Stimulated activated CD4-positive, alpha-beta T cell treated with anti-CD3 and anti-CD28 coated beads, Interleukin-4, amount 100 ng/mL, for 48 hours (primary cell): ENCODE measurements around the gene ADARB2.

ENCODE experiments used
- DNase-seq, 2 donors: peaks; one replicate each; pipeline ENCODE4 v3.0.0-alpha.2; 2020; ENCODE audit warnings: low read depth in 2 of 2

The ADARB2 gene

DNA sequence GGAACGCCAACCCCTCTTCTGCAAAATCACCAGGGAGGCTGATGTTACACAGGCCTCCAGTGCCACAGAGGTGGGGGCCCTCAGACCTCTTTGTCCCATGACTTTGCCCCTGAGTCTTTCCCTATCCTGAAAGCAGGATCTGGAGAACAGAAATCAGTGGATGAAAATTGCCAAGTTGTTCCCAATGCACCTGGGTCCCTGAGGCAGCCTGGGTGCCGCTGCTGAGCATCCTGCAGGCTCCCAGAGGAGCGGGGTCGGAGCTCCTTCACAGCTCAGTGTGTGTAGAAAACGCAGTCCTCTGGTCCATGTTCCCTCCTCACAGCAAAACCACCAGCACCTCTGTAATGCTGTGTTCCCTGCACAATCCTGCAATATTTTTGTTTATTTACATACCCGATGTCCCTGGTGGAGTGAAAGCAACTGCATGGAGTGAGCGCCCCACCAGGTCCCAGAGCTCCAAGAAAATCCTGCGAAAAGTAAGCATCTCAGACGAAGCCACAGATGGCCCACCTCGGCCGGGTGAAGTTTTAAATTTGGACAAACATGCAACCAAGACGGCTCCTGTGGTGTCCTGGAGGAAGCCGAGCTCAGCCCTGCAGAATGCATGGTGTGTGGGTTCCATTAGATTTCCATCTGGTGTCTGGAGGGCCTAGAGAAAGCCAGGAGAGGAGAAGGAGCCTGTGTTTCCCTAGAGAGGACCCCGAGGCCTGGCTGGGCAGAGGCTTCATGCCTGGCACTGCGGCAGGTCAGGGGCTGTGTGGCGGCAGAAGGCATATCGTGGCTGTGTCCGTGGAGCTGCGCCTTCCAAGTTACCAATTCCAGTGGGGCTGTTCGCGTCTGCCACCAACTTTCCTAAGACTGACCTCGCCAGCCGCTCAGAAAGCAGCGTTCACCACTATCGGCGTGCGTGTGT lies 445.9 kb downstream of the ADARB2 start:
- DNase-seq: no peak

- no peak for DNase-seq
Observed at GRCh38 chr10:1290071-1290471, 447.3 kb downstream of the ADARB2 start.

- DNase-seq: no peak
Observed at GRCh38 chr10:1289591-1289990, 447.7 kb downstream of the ADARB2 start.

DNA sequence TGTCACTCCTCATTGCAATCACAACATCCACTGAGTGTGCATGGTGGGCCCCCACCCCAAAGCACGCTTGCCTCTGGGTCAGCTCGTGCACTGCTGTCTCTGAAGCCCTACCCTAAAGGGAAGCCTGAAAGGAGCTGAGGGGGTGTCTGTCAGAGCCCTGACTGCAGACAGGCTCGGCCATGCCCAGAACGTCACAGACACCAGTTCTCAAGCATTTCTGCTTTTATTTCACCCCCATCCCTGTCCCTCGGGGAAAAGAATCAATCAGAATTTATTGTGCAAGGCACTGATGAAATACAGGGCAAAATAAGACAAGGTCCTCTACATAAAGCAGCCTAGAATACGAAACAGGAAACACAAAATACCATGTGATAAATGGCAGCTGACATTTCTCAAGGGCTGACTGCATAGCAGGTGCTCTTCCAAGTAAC lies 449.3 kb downstream of the ADARB2 start:
- no peak for DNase-seq

GRCh38 chr10:1287487-1287886 lies 449.8 kb downstream of the ADARB2 start:
- DNase-seq: no peak

GRCh38 chr10:1284076-1284475 lies 453.2 kb downstream of the ADARB2 start:
- DNase-seq: no peak

- DNase-seq: no peak
Observed at GRCh38 chr10:1281405-1281782, 455.9 kb downstream of the ADARB2 start.

- no peak for DNase-seq
Observed at GRCh38 chr10:1280466-1281404, 456.6 kb downstream of the ADARB2 start.

- no peak for DNase-seq
Observed at GRCh38 chr10:1278306-1278705, 459.0 kb downstream of the ADARB2 start.

GRCh38 chr10:1274701-1275544 lies 462.4 kb downstream of the ADARB2 start:
- DNase-seq: no peak

DNA sequence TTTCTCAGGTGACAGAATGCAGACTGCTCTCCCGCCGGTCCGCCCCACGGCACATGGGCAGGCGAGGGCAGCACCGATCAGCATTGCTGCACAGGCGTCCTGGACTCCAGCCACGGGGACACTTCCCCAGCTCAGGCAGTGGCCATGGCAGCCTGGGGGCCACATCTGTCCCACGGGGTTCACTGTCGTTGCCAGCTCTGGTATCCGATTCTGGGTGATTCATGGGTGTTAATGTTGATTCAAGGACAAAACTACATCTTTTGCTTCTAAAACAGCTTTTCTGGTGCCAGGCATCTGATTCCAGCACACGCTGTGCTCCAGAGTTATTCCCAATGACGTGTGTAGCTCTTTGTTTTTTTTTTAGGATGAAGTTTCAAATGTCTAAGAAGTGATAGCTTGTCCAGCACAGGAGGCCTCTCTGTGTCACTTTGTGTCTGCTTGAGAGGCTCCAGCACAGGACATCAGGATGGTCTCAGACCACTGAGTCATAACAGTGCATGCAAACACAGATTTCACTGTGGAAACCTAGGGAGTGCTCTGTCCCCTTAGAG lies 463.1 kb downstream of the ADARB2 start:
- DNase-seq: no peak

DNA sequence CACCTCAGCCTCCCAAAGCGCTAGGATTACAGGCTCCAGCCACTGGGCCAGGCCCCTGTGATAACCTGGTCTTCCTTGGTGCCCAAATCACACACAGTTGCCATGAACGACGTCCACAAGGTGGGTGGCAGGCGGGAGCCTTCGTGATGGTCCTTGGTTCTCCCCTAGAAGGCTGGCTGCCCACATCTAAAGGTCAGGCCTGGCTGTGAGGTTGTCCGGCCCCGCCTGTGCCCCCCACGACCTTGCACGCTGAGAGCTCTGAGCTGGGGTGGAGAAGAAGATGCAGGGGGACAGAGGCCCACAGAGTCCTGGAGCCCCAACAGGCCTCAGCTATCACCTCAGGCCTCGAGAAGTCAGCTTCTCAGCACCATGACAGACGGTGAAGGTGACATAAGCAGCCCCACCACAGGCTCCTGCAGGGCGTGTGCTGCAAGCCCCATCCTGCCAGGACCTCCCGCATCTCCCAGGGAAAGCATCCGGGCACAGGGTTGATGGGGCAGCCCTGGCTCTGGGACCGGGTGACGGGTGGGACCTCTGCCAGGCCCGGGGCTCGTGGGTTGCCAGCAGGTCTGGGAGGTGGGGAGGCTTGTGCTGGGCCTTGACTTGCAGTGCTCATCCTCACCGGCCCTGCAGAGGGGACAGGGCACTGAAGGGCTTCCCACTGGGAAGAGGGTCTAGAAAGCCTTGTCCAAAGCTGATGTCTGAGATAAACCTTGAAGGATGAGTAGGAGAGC lies 463.8 kb downstream of the ADARB2 start:
- no peak for DNase-seq

GRCh38 chr10:1272777-1273161 lies 464.6 kb downstream of the ADARB2 start:
- DNase-seq: no peak

- no peak for DNase-seq
Observed at GRCh38 chr10:1272079-1272776, 465.1 kb downstream of the ADARB2 start.

- DNase-seq: no peak
Observed at GRCh38 chr10:1270906-1271305, 466.4 kb downstream of the ADARB2 start.

- DNase-seq: no peak
Observed at GRCh38 chr10:1270490-1270889, 466.8 kb downstream of the ADARB2 start.

DNA sequence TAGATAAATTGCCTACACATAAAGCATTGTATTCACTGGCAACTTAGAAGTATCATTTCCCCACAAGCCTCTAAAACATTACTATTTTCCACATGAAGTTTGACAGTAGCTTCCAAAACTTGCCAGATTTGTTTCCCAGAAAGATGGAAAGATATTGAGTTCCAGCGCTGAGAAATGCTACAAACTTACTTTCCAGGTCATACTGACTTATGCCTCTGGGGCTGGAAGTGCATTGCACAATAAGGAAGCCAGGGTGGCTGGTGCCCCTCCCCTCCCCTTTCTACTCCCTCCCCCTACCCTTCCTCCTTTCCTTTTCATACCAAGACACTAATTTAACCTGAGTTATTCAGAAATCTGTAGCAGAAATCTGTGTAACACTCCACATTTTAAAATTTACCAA lies 468.5 kb downstream of the ADARB2 start:
- no peak for DNase-seq

DNA sequence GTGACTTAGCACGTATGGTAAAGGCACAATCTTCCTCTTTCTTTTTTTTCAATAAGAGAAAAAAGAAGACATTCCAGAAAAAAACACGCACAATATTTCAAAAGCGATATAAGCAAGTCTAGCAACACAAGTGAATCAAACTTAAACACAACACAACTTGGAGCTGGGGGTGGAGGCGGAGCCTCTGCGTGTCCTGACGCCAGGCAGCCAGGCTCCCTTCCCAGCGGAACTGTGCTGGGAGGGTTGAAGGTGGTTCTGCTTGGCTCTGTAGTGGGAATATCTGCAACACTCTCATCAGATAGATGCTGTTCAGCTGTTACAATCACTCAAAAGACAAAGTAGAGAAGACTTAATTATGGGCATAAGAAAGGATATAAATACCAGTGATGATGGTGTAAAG lies 469.8 kb downstream of the ADARB2 start:
- DNase-seq: no peak

GRCh38 chr10:1267148-1267547 lies 470.2 kb downstream of the ADARB2 start:
- no peak for DNase-seq
